ENCODE results near the gene BSND. TPM values are rescaled to one million over a fixed set of nuclear protein-coding genes. Genes with fewer than 3 reads are reported as not detected.

Gene BSND
- total RNA-seq, 1 experiment from 2014 or later: 0.17 TPM

DNA sequence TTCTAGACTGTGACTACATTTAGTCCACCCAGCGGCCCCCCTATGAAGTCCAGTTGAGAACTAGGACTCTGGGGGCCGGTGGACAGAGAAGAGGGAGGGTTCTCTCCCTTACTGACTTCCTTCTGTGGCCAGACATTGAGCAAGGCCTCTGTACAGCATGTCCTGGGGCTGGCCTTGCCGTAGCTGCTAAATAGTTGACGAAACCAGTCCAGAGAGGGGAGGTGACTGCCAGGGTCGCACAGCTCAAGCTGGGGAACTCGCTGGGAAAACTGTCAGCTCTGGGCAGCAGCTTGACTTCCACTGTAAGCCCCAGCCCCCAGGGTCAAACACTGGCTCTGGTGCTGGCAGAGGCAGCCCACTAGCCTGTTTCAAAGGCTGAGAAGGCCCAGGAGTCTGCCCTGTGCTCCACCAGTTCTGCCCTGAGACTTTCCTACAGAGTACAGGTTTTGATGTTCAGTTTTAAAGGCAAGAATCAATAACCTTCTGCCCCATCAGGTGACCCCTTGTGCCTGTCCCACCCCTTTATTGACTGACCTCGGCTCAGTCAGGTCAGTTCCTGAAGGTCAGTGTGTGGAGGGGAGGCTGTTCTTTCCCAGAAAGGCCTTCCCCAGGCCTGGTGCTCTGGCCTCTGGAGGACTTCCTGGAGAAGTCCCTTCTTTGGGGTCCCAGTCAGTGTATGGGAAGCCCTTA lies 54.7 kb downstream of the BSND start:
- H3K36me3 Mint-ChIP-seq (ENCODE audit: insufficient read depth in 1 of 3, low read depth in 3 of 3): peaks cover 18 to 50% (median 25%) of the 10 kb centered on the region in 3 experiments; a peak in 6 of 7 replicates
- no peaks in the 10 kb centered on the region for H3K9me3 ChIP-seq (ENCODE audit: control insufficient read depth, low read depth, low read length)
- no peak overlapping the region for H3K18ac ChIP-seq (ENCODE audit: insufficient read length, low read depth, low read length)
- no peak overlapping the region for H3K4me3 Mint-ChIP-seq
- H3K4me2 ChIP-seq (ENCODE audit: insufficient read depth, insufficient read length, low read length): no peak overlapping the region
- no peak overlapping the region for H2BK12ac ChIP-seq (ENCODE audit: insufficient read length, low read depth, low read length)
- no peaks in the 10 kb centered on the region for H3K9me3 Mint-ChIP-seq
- no peak overlapping the region for H4K91ac ChIP-seq (ENCODE audit: insufficient read length, low read depth, low read length)
- no peaks in the 10 kb centered on the region for H3K79me1 ChIP-seq (ENCODE audit: insufficient read depth, low read depth, low read length, poor library complexity, severe bottlenecking)
- no peak overlapping the region for H3K23ac ChIP-seq (ENCODE audit: insufficient read length, low read depth, low read length)
- no peak overlapping the region for H2BK15ac ChIP-seq (ENCODE audit: low read depth, low read length)
- no peak overlapping the region for H2AK5ac ChIP-seq (ENCODE audit: insufficient read length, low read length)
- H3K9ac ChIP-seq (ENCODE audit: extremely low read depth, insufficient read length, low read length): no peak overlapping the region
- H3K27ac ChIP-seq (ENCODE audit: insufficient read length, low read depth, low read length): no peak overlapping the region
- H3K14ac ChIP-seq (ENCODE audit: insufficient read depth, low read length): no peak overlapping the region
- peaks cover 4% of the 10 kb centered on the region for H4K20me1 ChIP-seq (ENCODE audit: control insufficient read depth, insufficient read depth, insufficient read length)
- no peak overlapping the region for H4K8ac ChIP-seq (replicated peaks; ENCODE audit: insufficient read length, low read depth, low read length)
- peak overlapping the region in 1 of 3 experiments; percentile 70; a peak in 1 of 7 replicates for H3K27ac Mint-ChIP-seq
- no peak overlapping the region for H2AFZ ChIP-seq (ENCODE audit: low read length)
- H2BK120ac ChIP-seq (ENCODE audit: low read depth, low read length, poor library complexity, severe bottlenecking): no peak overlapping the region
- no CpG with 5 or more reads among the region's 7 CpGs for WGBS (ENCODE audit: extremely low coverage, insufficient read length, low lambda C conversion rate)
- H3K4me1 ChIP-seq (ENCODE audit: insufficient read depth, low read length): no peaks in the 10 kb centered on the region
- H3K23me2 ChIP-seq (ENCODE audit: insufficient read length, low read depth, low read length, poor library complexity, severe bottlenecking): no peaks in the 10 kb centered on the region
- no peak overlapping the region for H3K4ac ChIP-seq (ENCODE audit: low read depth, low read length)
- no peak overlapping the region for H2BK20ac ChIP-seq (ENCODE audit: low read depth, low read length, poor library complexity, severe bottlenecking)
- no peak overlapping the region for H3T11ph ChIP-seq (ENCODE audit: low read length)
- H4K5ac ChIP-seq (ENCODE audit: insufficient read length, low read depth, low read length): no peak overlapping the region
- H3K79me2 ChIP-seq (ENCODE audit: insufficient read depth, low read length): no peaks in the 10 kb centered on the region
- H3K27me3 Mint-ChIP-seq (ENCODE audit: low read depth): no peaks in the 10 kb centered on the region
- no peak for DNase-seq
- H3K56ac ChIP-seq (ENCODE audit: insufficient read length, low read depth, low read length): no peak overlapping the region
- no peak for TF ChIP-seq CTCF (conservative IDR thresholded peaks at IDR 0.05)
- H3K27me3 ChIP-seq (ENCODE audit: insufficient read depth, low read length): no peaks in the 10 kb centered on the region
- H3K4me1 Mint-ChIP-seq: no peaks in the 10 kb centered on the region
- no peak overlapping the region for H2BK5ac ChIP-seq (ENCODE audit: insufficient read length, low read length)
